Activated gamma-delta T cell (primary cell): ENCODE measurements around the gene THUMPD1.
"Not testable (repeated sequence)": the region's sequence is repeated elsewhere in the genome, so short reads cannot be mapped to it uniquely, and the experiment has no call there.

Source experiments
- DNase-seq: peaks from one replicate; lab custom pipeline; 2025; lab: John Stamatoyannopoulos, UW

Gene THUMPD1

GRCh38 chr16:20694096-20694495 is 47.5 kb downstream of the THUMPD1 start:
- not testable (repeated sequence) for DNase-seq

- DNase-seq, result no peak
These were observed 52.0 kb downstream of the THUMPD1 start for GRCh38 chr16:20689668-20690067.

- DNase-seq, result no peak
These were observed 57.8 kb downstream of the THUMPD1 start for GRCh38 chr16:20683812-20684211.
